GM21717 (cell line): ENCODE results near the gene OXLD1.

Experiments used
- ATAC-seq: cut with Tn5 transposase; IDR thresholded peaks from one replicate; pipeline ENCODE4 v1.9.1; 2021; ENCODE audit warnings: mild to moderate bottlenecking, moderate library complexity; ENCODE audit not compliant: unreplicated experiment

The OXLD1 gene

DNA sequence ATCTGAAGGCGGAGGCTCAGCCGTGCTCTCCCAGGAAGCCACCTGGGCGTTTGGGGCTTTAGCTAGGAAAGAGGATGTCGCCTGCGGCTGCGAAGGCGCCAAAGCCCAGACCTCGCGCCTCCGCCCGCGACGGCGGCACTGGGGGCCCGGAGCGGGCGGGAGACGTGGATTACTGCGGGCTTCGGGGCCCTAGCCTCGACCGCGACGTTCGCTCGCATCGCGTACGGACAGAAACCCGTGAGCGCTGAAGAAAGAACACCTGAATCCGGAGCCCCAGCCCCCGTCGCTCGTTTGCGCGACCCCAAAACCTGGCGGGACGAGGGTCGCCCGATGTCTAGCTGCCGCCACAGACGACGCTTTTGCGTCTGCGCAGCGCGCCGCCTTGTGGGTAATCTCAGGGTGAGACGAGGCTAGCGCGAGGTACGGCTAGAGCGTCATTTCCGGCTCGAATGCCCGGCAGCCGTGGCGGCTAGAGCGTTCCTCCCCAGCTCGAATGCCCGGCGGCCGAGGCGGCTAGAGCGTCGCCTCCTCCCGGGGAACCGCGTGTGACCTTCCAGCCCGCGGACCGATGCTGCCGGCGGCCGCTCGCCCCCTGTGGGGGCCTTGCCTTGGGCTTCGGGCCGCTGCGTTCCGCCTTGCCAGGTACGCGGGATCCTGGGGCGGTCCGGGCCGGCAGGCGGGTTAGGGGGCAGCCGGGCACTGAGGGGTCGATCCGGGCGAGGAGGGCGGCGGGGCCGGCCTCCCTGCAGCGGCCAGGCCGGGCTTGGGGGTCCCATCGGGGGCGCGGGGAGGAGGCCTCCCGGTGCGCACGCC, 36.7 kb upstream of the OXLD1 start, which contains the start of gene MRPL12:
TSS of gene MRPL12 (plus strand) at position 434 of the 813 bp plus-strand sequence. CDS start at position 569, 135 bp downstream.
- peak; percentile 58 for ATAC-seq

DNA sequence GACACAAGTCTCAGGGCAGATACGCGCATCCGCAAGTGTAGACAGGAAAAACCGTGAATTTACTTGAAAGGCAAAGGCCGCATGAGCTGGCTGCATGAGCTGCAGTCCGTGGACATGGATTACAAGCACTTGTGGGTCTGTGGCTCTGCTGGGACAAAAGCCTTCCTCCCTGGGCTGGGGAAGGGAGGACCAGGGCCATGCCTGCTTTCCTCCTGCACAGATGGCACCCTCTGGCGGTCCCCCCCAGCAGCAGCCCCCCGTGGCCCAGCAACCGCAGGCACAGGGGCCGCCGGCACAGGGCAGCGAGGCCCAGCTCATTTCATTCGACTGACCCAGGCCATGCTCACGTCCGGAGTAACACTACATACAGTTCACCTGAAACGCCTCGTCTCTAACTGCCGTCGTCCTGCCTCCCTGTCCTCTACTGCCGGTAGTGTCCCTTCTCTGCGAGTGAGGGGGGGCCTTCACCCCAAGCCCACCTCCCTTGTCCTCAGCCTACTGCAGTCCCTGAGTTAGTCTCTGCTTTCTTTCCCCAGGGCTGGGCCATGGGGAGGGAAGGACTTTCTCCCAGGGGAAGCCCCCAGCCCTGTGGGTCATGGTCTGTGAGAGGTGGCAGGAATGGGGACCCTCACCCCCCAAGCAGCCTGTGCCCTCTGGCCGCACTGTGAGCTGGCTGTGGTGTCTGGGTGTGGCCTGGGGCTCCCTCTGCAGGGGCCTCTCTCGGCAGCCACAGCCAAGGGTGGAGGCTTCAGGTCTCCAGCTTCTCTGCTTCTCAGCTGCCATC, 35.1 kb upstream of the OXLD1 start:
- ATAC-seq, result no peak

DNA sequence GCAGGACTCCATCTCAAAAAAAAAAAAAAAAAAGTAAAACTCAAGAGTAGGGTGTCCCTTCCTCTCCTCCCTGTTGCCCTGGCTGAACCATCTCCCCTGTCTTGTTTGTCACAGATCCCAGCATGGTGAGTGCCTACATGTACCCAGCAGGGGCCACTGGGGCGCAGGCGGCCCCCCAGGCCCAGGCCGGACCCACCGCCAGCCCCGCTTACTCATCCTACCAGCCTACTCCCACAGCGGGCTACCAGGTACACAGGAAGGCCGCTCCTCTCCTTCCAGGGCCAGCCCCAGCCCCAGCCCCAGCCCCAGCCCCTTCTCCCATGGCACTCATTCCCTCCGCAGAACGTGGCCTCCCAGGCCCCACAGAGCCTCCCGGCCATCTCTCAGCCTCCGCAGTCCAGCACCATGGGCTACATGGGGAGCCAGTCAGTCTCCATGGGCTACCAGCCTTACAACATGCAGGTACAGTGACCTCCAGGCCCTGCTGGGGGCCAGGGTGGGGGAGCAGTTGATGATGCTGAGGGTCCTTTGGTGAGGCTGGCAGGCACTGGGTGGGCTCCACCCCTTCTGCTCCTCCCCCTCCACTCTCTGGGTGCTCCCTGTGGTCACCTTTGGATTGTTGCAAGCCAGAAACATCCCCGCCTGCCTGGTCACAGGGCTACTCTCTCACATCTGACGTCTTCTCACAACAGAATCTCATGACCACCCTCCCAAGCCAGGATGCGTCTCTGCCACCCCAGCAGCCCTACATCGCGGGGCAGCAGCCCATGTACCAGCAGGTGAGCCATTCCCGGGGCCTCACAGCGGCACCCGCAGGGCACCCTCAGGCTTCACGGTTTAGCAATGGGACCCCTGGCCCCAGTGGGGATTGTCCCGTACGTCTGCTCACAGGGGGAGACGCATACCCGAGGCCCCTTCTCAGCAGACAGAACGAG, 34.2 kb upstream of the OXLD1 start:
- no peak for ATAC-seq

DNA sequence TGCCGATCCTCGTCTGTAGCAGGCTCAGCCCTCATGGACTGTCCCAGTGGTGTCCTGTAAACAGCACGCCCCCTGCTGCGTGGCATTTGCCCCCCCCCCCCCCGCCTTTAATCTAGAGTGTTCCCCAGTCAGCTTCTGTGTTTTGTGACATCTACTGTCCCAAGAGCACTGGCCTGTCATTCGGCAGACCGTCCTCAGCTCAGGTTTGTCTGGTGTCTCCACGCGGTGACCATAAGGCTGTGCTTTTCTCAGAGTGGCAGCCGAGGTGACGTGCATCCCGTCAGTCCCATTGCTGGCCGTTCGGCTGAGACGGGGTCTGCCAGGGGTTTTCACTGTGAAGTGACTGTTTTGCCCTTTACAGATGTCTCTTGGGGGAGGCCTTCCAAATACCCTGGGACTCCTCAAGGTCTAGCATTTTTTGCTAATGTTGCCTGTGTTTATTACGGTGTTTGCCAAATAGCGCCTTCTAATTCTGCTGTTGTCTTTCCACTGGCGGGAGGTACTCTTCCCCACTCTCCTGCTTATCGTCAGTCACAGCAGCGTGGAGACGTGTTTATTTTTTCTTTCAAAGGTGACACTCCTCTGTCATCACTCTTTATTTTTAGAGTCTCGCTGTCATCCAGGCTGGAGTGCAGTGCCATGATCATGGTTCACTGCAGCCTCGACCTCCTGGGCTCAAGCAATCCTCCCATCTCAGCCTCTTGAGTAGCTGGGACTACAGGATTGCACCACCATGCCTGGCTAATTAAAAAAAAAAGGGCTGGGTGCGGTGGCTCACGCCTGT, 31.0 kb upstream of the OXLD1 start:
- ATAC-seq, result no peak

DNA sequence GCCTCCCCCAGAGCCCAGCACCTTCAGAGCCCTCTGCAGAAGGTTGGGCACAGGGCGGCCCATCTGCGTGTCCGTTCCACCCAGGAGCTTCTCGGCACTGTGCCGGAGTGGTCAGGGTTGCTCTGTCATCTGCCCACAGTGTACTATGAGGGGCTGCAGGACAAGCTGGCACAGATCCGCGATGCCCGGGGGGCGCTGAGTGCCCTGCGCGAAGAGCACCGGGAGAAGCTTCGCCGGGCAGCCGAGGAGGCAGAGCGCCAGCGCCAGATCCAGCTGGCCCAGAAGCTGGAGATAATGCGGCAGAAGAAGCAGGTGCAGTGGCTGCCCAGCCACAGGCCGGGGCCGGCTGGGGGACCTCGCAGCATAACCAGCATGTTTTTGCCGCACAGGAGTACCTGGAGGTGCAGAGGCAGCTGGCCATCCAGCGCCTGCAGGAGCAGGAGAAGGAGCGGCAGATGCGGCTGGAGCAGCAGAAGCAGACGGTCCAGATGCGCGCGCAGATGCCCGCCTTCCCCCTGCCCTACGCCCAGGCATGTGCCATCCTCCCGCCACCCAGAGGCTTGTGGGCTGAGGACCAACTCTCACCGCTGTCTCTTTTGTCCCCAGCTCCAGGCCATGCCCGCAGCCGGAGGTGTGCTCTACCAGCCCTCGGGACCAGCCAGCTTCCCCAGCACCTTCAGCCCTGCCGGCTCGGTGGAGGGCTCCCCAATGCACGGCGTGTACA, 30.0 kb upstream of the OXLD1 start:
- no peak for ATAC-seq

DNA sequence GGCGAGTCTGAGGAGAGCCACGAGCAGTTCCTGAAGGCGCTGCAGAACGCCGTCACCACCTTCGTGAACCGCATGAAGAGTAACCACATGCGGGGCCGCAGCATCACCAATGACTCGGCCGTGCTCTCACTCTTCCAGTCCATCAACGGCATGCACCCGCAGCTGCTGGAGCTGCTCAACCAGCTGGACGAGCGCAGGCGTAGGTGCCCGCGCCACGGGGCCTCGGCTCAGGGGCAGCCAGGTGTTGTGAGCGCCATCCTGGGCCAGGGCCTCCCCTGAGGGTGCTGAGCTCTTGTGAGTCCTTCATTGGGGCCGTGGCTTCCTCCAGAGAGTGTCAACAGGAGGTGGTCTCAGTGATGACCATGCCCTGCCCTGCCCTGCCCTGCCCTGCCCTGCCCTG, 29.4 kb upstream of the OXLD1 start:
- no peak for ATAC-seq

DNA sequence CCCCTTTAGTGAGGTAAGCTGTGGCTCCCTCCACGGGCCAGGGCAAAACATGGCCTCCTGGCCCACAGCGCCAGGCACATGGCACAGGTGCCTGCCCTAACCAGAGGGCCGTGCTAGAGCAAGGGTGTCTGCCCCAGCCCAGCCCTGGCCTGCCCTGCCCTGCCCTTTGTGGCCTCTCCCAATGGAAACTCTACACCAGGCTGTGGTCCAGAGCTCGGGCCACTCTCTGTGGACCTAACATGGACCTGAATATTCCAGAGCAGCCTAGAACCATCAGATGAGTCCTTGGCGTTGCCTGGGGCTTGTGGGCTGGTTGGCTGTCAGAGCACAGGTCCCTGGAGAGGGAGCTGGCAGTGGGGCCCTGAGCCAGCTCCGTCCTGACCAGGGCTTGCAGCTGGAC, 28.8 kb upstream of the OXLD1 start:
- no peak for ATAC-seq

DNA sequence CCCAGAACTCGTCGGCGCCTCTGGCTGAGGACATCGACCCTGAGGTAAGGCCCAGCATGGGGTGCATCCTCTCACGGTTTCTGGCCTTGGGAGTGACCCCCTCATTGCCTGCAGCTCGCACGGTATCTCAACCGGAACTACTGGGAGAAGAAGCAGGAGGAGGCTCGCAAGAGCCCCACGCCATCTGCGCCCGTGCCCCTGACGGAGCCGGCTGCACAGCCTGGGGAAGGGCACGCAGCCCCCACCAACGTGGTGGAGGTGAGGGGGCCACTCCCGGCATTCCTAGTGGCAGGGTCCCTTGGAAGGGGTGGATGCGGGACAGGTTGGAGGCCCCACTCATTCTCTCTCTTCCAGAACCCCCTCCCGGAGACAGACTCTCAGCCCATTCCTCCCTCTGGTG, 28.4 kb upstream of the OXLD1 start:
- ATAC-seq, result no peak

DNA sequence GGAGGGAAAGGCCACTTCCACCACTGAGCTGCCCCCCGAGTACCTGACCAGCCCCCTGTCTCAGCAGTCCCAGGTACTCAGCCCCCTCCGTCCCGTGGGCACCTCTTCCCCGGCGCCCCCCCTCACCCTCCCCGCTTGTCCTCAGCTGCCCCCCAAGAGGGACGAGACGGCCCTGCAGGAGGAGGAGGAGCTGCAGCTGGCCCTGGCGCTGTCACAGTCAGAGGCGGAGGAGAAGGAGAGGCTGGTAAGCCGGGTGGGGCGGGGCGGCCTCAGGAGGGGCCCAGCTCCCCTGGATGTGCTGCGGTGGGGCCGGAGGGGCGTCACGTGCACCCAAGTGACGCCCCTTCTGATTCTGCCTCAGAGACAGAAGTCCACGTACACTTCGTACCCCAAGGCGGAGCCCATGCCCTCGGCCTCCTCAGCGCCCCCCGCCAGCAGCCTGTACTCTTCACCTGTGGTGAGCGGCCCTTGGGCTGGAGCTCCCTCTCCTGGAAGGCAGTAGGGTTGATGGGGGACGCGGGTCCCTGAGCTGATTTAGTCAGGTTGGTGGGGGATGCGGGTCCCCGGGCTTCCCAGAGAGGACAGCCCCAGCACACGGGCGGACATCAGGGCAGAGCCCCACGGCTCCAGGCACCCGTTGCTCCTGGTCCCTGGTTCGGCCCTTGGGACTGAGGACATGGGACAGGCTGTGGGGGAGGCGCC, 27.3 kb upstream of the OXLD1 start:
- ATAC-seq, result no peak

DNA sequence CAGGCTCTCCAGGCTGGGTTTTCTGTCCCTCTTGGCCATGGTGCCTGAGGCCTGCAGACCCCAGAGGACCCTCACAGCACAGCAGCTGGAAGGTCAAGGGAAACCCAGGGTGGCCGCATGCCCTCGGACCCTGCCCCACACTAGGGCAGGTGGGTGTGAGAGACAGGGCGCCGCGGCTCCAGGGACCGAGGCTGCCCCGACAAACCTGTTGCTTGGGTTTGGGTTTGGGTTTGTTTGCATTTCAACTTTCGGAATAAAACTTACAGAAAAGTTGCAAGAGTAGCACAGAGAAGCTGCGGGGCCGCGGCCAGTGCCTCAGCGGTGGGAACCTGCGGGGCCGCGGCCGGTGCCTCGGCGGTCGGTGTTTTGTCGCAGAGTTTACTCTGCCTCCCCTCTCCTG, 25.2 kb upstream of the OXLD1 start:
- no peak for ATAC-seq

DNA sequence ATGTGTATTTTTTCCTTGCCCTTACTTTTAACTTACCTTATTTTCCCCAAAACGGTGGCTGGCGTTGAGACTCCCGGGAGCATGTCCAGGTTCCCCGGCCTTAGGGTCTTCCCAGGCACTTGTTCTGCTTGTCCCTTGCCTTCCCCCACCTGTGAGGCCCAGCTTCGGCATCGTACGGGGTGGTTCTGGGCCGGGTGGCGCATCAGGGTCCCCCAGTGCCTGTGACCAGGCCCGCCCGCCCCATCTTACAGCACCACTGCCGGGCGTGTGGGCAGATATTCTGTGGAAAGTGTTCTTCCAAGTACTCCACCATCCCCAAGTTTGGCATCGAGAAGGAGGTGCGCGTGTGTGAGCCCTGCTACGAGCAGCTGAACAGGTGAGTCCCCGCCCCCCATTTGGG, 24.8 kb upstream of the OXLD1 start:
- no peak for ATAC-seq

DNA sequence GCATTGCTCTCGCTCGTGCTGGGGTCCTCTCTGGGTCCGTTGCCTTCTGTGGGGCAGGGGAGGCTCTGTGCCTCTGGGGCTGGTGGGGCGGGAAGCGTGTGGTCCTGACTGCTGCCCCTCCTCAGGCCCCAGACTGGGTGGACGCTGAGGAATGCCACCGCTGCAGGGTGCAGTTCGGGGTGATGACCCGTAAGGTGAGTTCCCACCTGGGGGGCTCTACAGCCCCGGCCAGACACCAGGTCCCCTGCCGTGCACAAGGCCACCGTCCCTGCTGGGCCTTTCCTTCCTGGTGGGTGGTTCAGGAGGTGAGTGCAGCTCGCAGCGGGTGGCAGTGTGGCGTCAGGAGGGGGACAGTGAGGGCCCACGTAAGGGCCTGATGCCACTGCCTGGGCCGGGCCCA, 24.1 kb upstream of the OXLD1 start:
- ATAC-seq, result no peak

DNA sequence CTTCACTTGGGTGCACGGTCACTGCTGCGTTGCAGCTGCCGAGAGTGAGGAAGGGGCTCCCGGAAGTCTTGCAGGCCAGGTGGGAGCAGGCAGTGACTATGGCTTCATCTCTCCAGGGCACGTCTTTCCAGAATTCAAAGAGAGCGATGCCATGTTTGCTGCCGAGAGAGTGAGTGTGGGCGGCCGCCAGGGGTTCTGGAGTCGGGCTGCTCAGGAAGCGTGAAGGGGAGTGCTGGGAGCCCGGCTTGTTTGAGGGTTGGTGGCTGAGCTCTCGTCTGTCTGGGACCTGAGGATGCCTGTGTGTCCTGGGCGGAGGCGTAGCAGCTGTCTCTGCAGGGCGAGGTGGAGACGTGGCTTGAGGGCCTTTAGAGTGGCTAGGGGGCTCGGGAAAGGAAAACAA, 23.7 kb upstream of the OXLD1 start:
- ATAC-seq, result no peak

DNA sequence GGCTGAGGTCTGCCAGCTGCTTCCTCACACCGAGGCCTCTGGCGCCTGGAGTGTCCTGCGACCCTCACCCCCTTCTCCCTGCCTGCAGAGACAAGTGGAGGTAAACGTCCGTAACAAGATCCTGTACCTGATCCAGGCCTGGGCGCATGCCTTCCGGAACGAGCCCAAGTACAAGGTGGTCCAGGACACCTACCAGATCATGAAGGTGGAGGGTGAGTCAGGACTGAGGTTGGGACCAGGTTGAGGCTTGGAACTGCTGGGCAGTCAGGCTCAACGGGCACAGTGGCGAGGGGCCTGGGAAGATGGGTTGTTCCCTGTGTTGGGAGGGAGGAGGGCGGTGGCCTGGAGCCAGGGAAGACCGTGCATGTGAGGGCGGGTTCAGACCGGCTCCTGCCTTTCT, 22.2 kb upstream of the OXLD1 start:
- ATAC-seq, result no peak

DNA sequence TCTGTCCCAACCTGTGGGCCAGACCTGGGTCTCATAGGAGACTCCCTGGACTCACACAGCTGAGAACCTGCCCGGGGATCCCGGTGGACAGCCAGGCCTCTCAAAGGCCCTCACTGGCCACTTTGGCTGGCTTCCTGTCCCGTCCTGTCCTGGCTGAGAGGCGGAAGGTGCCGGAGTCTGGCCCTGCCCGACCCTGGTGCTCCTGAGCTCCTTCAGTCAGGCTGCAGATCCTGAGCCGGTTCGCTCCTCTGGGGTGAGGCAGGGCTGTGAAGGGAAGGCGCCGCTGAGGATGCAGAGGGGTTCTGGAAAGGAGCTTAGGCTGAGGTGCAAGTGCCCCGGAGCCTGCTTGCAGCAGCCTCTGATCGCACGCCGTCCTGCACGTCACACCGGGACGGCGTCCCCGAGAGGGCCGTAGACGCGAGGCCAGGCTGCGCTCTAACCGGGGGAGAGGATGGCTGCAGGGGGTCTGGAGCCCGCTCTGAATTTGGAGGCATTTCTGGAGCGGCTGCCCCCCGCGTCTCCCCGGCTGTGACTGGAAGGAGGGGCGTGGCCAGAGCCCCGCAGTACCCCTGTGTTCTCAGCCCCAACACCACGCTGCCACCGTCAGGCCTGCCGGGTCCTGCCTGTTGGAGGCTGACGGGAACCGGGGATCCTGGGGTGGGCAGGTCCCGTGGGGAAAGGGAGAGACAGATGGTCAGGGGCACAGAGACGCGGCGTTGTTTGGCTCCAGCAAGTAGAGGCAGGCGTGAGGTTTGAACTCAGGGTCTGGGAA, 21.6 kb upstream of the OXLD1 start:
- ATAC-seq, result no peak

DNA sequence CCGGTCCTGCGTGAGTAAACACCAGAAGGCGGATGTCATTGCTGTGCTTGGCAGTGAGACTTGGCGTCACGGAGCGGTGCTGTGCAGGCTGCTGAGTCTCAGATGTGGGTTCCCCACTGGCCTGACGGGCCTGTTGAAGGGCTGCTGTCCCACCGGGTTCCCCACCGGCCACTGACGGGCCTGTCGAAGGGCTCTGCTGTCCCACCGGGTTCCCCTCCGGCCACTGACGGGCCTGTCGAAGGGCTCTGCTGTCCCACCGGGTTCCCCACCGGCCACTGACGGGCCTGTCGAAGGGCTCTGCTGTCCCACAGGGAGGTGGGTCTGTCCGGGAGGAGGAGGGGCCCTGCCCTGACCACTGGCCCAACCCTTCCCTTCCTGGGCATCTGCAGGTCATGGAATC, 20.2 kb upstream of the OXLD1 start:
- ATAC-seq, result no peak

DNA sequence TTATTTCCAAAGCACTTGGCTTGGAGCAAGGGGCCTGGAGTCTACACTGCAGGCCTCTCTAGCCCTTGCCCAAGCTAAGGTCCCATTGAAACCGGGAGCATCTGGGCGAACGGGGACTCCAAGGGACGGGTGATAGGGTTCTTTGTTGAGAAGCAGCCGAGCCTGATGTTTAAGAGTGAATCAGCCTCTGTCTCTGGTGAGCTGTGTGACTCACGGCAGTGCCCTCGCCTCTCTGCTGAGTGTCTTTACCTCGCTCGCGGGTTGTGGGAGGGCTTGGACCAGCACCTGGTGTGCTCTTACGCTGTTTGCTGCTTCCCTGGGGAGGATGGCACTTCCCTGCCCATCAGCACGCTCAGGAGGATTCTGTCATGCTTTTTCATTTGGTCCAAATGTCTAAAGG, 18.7 kb upstream of the OXLD1 start:
- ATAC-seq, result no peak

DNA sequence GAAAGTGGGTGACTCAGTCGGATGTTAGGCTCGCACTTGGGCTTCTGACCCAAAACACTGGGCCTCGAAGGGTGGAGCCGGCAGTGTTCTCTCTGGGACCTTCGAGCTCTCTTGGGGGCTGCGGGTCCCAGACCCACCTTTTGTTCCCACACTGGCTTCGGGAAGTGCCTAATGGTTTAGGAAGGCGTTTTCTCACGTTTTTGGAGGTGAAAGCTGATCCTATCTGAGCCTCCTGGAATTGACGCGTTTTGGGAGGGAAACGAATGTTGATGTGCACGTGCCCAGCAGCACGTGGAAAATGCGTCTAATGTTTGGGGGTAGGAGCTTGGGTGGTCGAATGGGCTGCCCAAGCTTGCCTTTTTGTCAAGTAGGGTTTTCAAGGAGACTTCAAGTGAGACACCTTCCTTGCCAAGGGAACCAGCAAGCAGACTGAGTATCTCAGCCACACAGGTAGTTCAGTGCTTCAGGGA, 18.1 kb upstream of the OXLD1 start:
- ATAC-seq, result no peak
